DND-41 (cell line): ENCODE measurements around the gene IFRD2.

Experiments used
- CTCF ChIP-seq: IDR thresholded peaks from 2 replicates; pipeline ENCODE4 v1.5.1; 2012; ENCODE audit warnings: borderline replicate concordance, low read length, moderate library complexity, mild to moderate bottlenecking; ENCODE audit not compliant: poor library complexity, severe bottlenecking; ENCODE audit errors: extremely low read depth
- EZH2 ChIP-seq: IDR thresholded peaks from 3 replicates; pipeline ENCODE4 v1.6.1; 2012; ENCODE audit warnings: borderline replicate concordance, low read depth, mild to moderate bottlenecking, moderate library complexity, low read length, inconsistent platforms; ENCODE audit not compliant: severe bottlenecking

GRCh38 chr3:50250514-50250913 lies 41.7 kb downstream of the IFRD2 start:
- no peak for TF ChIP-seq CTCF
- no peak for TF ChIP-seq EZH2
